Stimulated activated effector memory CD8-positive, alpha-beta T cell treated with anti-CD3 and anti-CD28 coated beads, Interleukin-12 subunit alpha, Interleukin-12 subunit beta, amount 100 ng/mL, for 72 hours (primary cell): Measurements from ENCODE around the gene HSD17B11.
"Not testable (repeated sequence)": the region's sequence is repeated elsewhere in the genome, so short reads cannot be mapped to it uniquely, and the experiment has no call there.

ENCODE experiments used
- ATAC-seq: fragments of 150-1000 bp; cut with Tn5 transposase; 2 replicates; pipeline ENCODE4 v1.10.0; 2021
- DNase-seq, 2 donors: peaks; one replicate each; pipeline ENCODE4 v3.0.0; 2021 to 2022; ENCODE audit warnings: low spot score in 2 of 2
- H3K27ac Mint-ChIP-seq: one replicate; pipeline ENCODE4 v1.8.0; 2022; ENCODE audit warnings: mild to moderate bottlenecking, mixed read lengths
- H3K36me3 Mint-ChIP-seq: one replicate; pipeline ENCODE4 v1.8.0; 2022; ENCODE audit warnings: mild to moderate bottlenecking, mixed read lengths
- H3K4me1 Mint-ChIP-seq: one replicate; pipeline ENCODE4 v1.8.0; 2022; ENCODE audit warnings: mixed read lengths
- H3K4me3 Mint-ChIP-seq: one replicate; pipeline ENCODE4 v1.8.0; 2022; ENCODE audit warnings: mild to moderate bottlenecking, mixed read lengths
- H3K9me3 Mint-ChIP-seq: one replicate; pipeline ENCODE4 v1.8.0; 2022; ENCODE audit warnings: mixed read lengths

HSD17B11 gene

DNA sequence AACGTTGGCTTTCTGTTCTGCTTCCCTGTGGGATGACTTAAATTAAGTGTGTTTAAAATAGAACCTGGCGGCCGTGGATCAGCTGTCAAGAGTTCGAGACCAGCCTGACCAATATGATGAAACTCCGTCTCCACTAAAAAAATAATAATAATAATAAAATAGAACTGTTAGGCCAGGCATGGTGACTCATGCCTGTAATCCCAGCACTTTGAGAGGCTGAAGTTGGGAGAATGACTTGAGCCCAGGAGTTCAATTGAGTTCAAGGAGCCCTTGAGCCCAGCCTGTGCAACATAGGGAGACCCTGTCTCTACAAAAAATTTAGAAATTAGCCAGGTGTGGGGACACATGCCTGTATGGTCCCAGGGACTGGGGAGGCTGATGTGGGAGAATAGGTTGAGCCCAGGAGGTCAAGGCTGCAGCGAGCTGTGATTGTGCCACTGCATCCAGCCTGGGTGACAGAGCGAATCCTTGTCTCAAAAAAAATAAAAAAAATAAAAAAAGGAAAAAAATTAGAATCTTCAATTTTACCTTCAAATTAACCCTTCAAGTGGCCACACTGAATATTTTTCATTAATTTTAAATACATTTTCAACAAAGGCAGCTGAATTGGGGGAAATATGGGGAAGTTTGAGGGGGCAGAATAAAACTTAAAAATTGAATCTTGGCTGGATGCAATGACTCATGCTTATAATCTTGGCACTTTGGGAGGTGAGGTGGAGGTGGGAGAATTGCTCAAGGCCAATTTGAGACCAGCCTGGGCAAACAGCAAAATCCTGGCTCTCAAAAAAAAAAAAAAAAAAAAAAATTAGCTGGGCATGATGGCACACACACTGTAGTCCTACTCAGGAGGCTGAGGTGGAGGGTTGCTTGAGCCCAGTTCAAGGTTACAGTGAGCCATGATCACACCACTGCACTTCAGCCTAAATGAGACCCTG lies 36.6 kb downstream of the HSD17B11 start:
- H3K4me3 Mint-ChIP-seq: no peak overlapping the region
- peaks cover 43% of the 10 kb centered on the region for H3K36me3 Mint-ChIP-seq
- H3K9me3 Mint-ChIP-seq: no peaks in the 10 kb centered on the region
- no peaks in the 10 kb centered on the region for H3K4me1 Mint-ChIP-seq
- H3K27ac Mint-ChIP-seq: no peak overlapping the region
- no peak for DNase-seq
- no peak for ATAC-seq

DNA sequence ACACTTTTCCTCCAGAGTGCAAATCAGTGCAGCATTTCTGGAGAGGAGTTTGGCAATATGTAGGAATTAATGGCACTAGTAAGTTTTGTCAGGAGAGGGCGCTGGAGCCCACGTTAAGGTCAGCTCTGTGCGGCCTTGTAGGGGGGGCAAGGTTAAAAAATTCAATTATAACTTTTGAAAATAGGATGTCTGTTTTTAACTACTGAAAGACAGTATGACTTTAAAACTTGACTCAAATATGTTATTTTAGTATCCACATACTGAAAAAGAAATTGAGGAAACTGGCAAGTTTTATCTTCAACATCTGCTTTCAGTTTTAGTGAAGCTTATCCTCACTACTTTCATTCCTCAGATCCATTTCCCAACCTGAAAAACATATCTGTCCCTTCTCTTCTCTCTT lies 37.4 kb downstream of the HSD17B11 start:
- no peak overlapping the region for H3K4me3 Mint-ChIP-seq
- no peaks in the 10 kb centered on the region for H3K9me3 Mint-ChIP-seq
- no peaks in the 10 kb centered on the region for H3K4me1 Mint-ChIP-seq
- H3K27ac Mint-ChIP-seq: no peak overlapping the region
- H3K36me3 Mint-ChIP-seq: peaks cover 43% of the 10 kb centered on the region
- no peak for ATAC-seq
- DNase-seq: no peak

DNA sequence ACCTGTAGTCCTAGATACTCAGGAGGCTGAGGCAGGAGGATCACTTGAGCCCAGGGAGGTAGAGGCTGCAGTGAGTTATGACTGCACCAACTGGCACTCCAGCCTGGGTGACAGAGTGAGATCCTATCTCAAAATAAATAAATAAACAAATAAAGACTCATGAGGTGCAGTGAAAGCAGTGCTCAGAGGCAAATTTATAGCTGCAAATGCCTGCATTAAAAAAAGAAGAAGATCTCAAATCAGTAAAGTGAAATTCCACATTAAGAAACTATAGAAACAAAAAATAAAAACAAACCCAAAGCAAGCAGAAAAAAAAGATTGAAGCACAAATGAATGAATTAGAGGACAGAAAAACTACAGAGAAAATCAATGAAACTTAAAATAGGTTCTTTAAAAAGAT lies 45.8 kb downstream of the HSD17B11 start:
- no peak overlapping the region for H3K27ac Mint-ChIP-seq
- ATAC-seq: no peak

DNA sequence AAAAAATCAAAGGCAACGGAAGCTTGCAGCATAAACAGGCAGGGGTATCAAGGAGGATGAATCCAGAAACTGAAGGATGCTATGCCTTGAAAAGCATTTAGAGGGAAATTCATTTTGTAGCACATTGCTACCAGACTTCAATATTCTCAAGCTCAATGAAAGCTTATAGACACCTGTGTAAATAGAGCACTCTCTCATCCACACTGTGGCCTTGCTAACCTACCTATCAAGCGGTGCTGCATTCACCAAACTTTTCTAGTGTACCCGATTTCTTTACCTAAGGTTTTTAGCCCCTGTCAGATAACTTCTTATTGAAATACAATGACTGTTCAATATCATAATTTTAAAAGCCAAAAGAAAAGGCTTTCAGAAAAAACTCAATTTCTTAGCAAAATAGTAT lies 48.1 kb downstream of the HSD17B11 start:
- no peak overlapping the region for H3K4me3 Mint-ChIP-seq
- ATAC-seq (no peak), DNase-seq (no peak)
- peaks cover 65% of the 10 kb centered on the region for H3K36me3 Mint-ChIP-seq
- peaks cover 4% of the 10 kb centered on the region for H3K9me3 Mint-ChIP-seq
- H3K4me1 Mint-ChIP-seq: no peaks in the 10 kb centered on the region
- no peak overlapping the region for H3K27ac Mint-ChIP-seq

More for the DNA sequence above, 45.8 kb downstream of the HSD17B11 start:
- Mint-ChIP-seq H3K9me3 (peaks cover 4% of the 10 kb centered on the region), H3K4me3 (no peak overlapping the region), H3K4me1 (no peaks in the 10 kb centered on the region), H3K36me3 (peaks cover 45% of the 10 kb centered on the region)
- no peak for DNase-seq

DNA sequence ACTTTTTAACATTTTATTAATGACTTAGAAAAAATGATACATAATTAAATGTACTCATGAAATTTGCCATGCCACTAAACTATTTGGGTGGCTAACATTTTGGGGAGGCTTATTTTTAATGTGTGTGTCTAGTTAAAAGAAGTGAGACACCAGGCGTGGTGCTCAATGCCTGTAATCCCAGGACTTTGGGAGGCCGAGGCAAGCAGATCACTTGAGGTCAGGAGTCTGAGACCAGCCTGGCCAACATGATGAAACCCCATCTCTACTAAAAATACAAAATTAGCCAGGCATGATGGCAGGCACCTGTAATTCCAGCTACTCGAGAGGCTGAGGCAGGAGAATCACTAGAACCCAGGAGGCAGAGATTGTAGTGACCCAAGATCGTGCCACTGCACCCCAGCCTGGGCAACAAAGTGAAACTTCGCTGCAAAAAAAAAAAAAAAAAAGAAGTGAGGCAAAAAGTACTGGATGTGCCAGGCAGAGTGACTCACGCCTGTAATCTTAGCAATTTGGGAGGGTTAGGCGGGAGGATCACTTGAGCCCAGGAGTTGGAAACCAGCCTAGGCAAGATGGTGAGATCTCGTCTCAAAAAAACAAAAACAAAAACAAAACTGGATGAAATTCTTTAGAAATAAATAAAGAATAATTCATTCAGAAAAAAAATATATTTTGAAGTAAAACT lies 48.9 kb downstream of the HSD17B11 start:
- H3K9me3 Mint-ChIP-seq, H3K4me1 Mint-ChIP-seq, H3K4me3 Mint-ChIP-seq, ATAC-seq, DNase-seq, H3K27ac Mint-ChIP-seq: not testable (repeated sequence)
- H3K36me3 Mint-ChIP-seq: peaks cover 73% of the 10 kb centered on the region

DNA sequence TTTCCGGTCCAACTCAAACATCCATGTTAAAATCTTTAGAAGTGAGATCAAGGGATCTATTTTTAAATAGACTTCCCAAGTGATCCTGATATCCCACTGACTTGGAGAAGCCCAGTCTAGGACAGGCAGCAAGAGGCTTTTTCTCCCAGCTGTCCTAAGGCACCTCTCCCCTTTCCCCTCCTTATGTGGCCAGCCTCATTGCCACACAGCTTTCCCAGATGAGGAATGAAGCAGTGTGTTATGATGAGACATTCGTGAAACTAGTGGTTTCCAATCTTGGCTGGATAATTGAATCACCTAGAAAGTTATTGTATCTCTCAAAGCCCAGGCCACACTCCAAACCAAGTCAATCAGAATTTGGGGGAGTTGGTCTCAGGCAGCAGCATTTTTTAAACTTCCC lies 51.5 kb downstream of the HSD17B11 start:
- peaks cover 2% of the 10 kb centered on the region for H3K9me3 Mint-ChIP-seq
- ATAC-seq (no peak), DNase-seq (no peak)
- peaks cover 69% of the 10 kb centered on the region for H3K36me3 Mint-ChIP-seq
- no peak overlapping the region for H3K4me3 Mint-ChIP-seq
- no peak overlapping the region for H3K27ac Mint-ChIP-seq
- H3K4me1 Mint-ChIP-seq: no peaks in the 10 kb centered on the region

DNA sequence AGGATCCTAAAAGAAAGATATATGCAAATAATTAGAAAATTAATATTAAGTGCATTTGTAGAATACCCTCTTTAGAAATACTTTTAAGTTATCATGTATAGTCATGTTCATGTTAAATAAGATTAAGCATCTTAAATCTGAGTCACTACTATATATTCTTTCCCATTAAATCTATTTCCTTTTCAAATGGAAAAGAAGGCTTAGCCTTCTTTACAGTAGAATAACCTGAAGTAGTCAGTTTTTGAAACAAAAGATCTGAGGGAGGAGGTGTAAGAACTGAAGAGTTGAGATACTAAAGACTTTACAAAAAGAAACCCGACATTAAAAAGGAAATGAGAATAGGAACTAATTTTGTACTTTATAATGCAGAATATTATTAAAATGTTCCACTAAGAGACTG lies 53.6 kb downstream of the HSD17B11 start:
- no peak for ATAC-seq

DNA sequence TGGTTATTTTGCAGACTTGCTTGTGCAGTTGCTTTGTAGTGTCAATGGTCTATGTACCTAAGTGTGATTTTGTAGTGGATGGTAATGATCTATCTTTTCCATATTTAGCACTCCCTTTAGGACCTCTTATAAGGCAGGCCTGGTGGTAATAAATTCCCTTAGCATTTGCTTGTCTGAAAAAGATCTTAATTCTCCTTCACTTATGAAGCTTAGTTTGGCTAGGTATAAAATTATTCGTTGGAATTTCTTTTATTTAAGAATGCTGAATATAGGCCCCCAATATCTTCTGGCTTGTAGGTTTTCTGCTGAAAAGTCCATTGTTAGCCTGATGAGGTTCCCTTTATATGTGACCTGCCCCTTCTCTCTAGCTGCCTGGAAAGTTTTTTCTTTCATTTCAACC lies 57.7 kb downstream of the HSD17B11 start:
- H3K9me3 Mint-ChIP-seq: peaks cover 31% of the 10 kb centered on the region
- DNase-seq (no peak), ATAC-seq (no peak)
- peaks cover 33% of the 10 kb centered on the region for H3K36me3 Mint-ChIP-seq
- no peaks in the 10 kb centered on the region for H3K4me1 Mint-ChIP-seq
- H3K27ac Mint-ChIP-seq: no peak overlapping the region
- H3K4me3 Mint-ChIP-seq: no peak overlapping the region

More for the DNA sequence above, 53.6 kb downstream of the HSD17B11 start:
- Mint-ChIP-seq H3K27ac (no peak overlapping the region), H3K4me1 (no peaks in the 10 kb centered on the region), H3K36me3 (peaks cover 60% of the 10 kb centered on the region), H3K4me3 (no peak overlapping the region), H3K9me3 (peaks cover 13% of the 10 kb centered on the region)
- DNase-seq: no peak

DNA sequence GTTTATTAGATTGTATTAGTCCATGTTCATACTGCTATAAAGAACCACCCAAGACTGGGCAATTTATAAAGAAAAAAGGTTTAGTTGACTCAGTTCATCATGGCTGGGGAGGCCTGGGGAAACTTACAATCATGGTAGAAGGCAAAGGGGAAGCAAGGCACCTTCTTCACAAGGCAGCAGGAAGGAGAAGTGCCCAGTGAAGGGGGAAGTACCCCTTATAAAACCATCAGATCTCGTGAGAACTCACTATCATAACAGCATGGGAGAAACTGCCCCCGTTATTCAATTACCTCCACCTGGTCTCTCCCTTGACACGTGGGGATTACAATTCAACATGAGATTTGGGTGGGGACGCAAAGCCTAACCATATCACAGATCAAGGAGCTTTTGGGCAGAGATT lies 60.2 kb downstream of the HSD17B11 start:
- DNase-seq: no peak
- Mint-ChIP-seq H3K27ac (no peak overlapping the region), H3K4me3 (no peak overlapping the region), H3K36me3 (peaks cover 8% of the 10 kb centered on the region), H3K4me1 (no peaks in the 10 kb centered on the region), H3K9me3 (peaks cover 32% of the 10 kb centered on the region)
- ATAC-seq: no peak

DNA sequence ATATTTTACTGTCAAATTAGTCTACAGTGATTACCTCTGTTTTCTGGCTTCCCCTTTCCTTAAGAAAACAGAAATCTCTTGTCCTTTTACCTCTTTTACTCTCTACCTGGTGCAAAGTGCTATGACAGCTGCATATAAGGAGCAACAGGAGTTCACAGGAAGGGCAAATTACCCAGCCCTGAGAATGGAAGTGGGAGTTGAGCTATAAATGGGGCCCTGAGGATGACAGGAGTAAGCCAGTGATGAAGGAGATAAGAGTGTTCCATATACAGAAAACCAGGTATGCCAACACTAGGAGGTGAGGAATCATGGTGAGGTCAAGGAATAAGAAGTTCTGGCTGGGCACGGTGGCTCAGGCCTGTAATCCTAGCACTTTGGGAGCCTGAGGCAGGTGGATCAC lies 63.9 kb downstream of the HSD17B11 start:
- H3K4me1 Mint-ChIP-seq: no peaks in the 10 kb centered on the region
- H3K36me3 Mint-ChIP-seq: no peaks in the 10 kb centered on the region
- H3K9me3 Mint-ChIP-seq: peaks cover 16% of the 10 kb centered on the region
- H3K27ac Mint-ChIP-seq: no peak overlapping the region
- DNase-seq (no peak), ATAC-seq (no peak)
- no peak overlapping the region for H3K4me3 Mint-ChIP-seq

DNA sequence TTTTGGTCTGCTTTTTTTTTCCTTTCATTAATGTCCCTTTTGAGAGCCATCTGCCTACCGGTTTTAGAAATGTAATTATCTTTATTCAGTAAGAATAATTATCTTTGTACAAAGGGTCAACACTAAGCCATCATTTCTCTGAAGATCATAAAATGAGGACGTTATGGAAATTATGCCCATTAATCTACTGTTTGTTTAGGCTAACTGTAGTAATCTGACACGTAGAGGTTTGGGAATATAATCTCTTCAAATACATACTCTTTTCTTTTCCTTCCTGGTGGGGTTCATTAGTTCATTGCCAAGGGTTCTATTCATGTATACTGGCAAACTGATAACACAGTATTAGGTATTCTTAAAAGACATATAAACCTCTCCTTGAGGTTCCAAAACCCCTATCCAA lies 64.5 kb downstream of the HSD17B11 start:
- Mint-ChIP-seq H3K9me3 (peaks cover 12% of the 10 kb centered on the region), H3K4me3 (no peak overlapping the region), H3K36me3 (no peaks in the 10 kb centered on the region), H3K4me1 (no peaks in the 10 kb centered on the region), H3K27ac (no peak overlapping the region)
- DNase-seq (no peak), ATAC-seq (no peak)

DNA sequence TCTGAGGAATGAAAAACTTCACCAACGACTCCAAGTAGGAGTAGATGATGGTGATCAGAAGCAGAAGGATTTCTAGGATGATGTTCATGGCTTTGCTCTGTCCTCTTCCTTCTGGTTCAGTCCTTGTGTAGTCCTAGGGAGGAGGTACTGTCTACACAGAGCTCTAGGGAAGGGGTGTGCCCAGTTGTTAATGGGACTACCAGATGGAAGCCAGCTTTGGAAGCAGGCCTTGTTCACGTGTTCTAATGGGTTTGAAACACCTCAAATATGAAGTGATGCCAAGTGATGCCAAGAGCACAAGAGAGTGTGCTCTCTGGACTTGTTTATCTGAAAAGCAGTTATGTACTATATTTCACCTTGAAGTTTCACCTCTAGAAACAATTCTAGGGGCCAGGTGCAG lies 68.2 kb downstream of the HSD17B11 start, which contains the start of gene HSD17B13:
HSD17B13 (minus strand) TSS at position 129 of the 400 bp plus-strand sequence; CDS start at position 88, 41 bp downstream.
- DNase-seq: no peak
- no peaks in the 10 kb centered on the region for H3K36me3 Mint-ChIP-seq
- no peaks in the 10 kb centered on the region for H3K4me1 Mint-ChIP-seq
- H3K27ac Mint-ChIP-seq: no peak within 1 kb of the TSS
- no peaks in the 10 kb centered on the region for H3K9me3 Mint-ChIP-seq
- no peak for ATAC-seq
- H3K4me3 Mint-ChIP-seq: no peak within 1 kb of the TSS

DNA sequence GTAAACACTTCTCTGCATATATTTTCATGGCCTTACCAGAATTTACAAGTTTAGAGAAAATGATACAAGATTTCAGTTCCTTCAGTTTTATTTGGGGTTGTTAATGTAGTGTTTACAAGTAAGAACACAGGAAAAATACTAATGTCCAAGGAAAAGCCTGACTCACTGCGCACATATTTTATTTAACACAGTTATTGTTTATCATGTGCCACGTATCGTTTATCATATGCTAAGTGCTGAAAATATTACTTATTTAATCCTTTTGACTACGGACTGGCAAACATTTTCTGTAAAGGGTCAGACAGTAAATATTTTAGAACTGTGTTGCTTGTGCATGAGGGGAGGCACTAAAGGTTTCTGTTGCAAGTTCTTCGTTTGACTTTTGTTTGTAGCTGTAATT lies 69.1 kb downstream of the HSD17B11 start:
- H3K27ac Mint-ChIP-seq: no peak overlapping the region
- no peaks in the 10 kb centered on the region for H3K4me1 Mint-ChIP-seq
- DNase-seq (no peak), ATAC-seq (no peak)
- H3K9me3 Mint-ChIP-seq: no peaks in the 10 kb centered on the region
- no peak overlapping the region for H3K4me3 Mint-ChIP-seq
- no peaks in the 10 kb centered on the region for H3K36me3 Mint-ChIP-seq

DNA sequence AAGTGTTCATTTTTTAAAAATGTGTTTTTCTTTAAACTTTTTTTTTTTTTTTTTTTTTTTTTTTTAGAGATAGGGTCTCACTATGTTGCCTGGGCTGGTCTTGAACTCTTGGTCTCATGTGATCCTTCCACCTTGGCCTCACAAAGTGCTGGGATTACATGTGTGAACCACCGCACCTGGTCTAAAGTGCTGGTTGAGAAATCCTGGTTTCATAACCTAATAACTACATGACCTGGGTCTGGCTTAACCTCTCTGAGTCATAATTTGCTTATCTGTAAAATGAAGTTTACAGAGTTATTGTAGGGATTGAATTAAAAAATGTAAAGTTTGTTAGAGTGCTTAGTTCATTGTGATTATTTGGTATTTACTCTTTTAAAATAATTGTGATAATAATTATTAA lies 73.5 kb downstream of the HSD17B11 start:
- H3K4me3 Mint-ChIP-seq: no peak overlapping the region
- H3K9me3 Mint-ChIP-seq: no peaks in the 10 kb centered on the region
- no peaks in the 10 kb centered on the region for H3K36me3 Mint-ChIP-seq
- no peaks in the 10 kb centered on the region for H3K4me1 Mint-ChIP-seq
- ATAC-seq (no peak), DNase-seq (no peak)
- no peak overlapping the region for H3K27ac Mint-ChIP-seq

DNA sequence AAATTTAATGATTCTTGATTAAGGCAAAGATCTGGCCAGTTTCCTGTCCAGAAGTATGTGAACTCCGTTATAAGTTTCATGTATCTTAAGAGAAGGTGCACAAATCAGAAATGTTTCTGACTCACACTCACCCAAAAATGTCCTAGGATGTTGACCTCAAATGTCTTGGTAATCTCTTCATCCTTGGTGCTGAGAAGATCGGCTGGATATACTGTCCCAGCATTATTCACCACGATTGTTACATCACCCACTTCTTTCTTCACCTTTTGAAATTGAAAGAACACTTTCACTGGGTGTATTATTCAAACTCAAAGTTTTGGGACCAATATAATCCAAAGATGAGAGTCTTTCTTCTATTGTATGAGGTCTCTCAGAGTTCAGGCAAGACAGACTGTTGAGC lies 74.0 kb downstream of the HSD17B11 start:
- Mint-ChIP-seq H3K36me3 (no peaks in the 10 kb centered on the region), H3K4me1 (no peaks in the 10 kb centered on the region), H3K27ac (no peak overlapping the region), H3K4me3 (no peak overlapping the region), H3K9me3 (no peaks in the 10 kb centered on the region)
- DNase-seq: no peak
- ATAC-seq: no peak

DNA sequence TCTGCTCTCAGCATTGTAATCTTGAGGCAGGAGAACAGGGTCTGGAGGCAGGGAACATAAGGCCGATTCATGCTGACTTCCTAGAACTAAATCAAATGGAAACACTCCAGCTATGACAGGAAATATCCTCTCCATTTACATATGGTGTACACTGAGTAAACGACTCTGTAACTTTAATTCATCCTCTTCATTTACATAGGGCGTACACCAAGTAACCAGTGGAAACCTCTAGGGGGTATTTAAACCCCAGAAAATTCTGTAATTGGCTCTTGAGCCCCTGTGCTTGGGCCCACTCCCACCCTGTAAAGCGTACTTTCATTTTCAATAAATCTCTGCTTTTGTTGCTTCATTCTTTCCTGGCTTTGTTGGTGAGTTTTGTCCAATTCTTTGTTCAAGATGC lies 76.0 kb downstream of the HSD17B11 start:
- H3K27ac Mint-ChIP-seq, DNase-seq, ATAC-seq, H3K36me3 Mint-ChIP-seq, H3K4me1 Mint-ChIP-seq, H3K9me3 Mint-ChIP-seq, H3K4me3 Mint-ChIP-seq: not testable (repeated sequence)
